GM19397 (cell line): ENCODE results near the gene CYP26A1.

Experiments
- ATAC-seq: cut with Tn5 transposase; IDR thresholded peaks from one replicate; pipeline ENCODE4 v1.9.1; 2021; ENCODE audit warnings: mild to moderate bottlenecking, moderate library complexity; ENCODE audit not compliant: unreplicated experiment

Gene CYP26A1

GRCh38 chr10:93063977-93064660 lies 9.6 kb upstream of the CYP26A1 start:
- ATAC-seq: no peak

DNA sequence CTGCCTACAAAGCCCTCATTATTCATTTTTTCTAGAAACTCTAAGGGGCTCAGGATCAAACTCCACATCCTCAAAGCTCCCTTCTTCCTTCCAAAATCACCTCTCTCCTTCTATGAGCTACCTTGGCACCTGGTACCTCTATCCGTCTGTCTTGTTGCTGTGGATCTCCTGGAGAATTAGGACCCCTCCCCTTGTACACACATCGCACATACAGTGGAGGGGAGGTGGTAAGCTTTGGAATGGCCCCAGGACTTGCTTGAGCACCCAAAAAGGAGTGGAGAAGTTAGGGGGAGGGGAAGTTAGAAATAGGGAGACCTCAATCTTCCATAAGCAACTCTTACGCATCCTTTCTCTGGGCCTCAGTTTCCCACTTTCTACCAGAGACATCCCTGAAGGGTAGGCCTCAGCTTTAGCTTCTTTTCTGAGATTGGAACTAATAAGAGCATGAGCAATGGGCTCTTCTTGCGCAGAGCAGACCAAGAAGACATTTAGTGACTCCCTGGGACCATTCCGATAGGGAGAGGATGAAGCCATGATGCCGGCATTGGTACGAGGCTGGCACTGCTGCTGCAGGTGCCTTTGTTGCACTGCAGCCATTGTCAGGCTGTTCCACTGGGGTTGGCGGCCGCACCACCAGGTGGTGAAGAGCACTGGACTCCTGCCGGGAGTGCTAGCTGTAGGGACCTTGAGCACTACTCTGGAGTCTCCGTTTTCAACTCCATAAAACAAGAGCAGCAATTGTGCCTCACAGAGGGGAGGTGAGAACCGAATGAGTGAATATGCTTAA lies 8.6 kb upstream of the CYP26A1 start:
- no peak for ATAC-seq

DNA sequence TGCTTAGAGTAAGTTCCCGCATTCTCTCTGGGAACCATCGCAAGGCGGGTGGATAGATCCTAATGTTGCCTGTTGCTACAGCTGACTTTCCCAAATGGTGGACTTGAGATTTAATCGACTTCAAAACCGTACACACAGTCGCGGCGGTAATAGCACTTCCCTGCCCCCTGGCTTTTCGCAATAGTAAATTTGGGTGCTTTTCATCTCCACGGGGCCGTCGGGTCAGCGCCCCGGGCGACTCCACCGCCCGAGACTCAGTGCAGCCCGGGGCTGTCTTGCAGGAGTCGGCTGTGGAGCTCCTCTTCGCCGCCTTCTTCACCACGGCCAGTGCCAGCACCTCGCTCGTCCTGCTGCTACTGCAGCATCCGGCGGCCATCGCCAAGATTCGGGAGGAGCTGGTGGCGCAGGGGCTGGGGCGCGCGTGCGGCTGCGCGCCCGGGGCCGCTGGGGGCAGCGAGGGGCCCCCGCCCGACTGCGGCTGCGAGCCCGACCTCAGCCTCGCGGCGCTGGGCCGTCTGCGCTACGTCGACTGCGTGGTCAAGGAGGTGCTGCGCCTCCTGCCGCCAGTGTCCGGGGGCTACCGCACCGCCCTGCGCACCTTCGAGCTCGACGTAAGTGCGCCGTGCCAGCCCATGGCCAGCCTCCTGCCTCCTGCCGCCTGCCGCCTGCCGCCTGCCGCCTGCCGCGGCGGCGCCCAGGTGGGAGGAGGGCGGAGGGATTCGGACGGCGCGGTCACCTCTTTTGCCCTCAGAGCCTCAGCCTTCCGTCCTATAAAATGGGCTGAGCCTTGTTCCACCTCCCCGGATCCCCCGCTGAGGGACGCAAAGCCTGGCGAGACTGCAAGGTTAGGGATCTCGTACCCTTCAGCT lies 7.8 kb upstream of the CYP26A1 start:
- ATAC-seq: no peak

GRCh38 chr10:93066544-93066913 lies 7.2 kb upstream of the CYP26A1 start:
- no peak for ATAC-seq

- ATAC-seq: no peak
Measured at GRCh38 chr10:93067443-93068365, 6.0 kb upstream of the CYP26A1 start.

- ATAC-seq: no peak
Measured at GRCh38 chr10:93068411-93069244, 5.1 kb upstream of the CYP26A1 start.

DNA sequence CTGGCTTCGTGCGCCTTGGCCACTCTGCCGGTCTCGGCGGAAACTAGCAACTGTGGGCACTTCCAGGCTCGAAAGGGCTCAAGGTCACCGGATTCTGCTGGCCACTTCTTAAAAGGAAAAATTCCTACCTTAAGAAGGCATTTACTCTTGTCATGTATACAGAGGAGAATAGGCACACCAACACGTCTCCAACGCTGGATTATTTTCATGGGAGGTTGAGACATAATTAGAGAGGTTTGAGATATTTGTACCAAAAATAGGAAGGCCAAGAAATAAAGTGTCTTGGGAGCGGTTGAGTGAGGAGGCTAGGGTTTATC lies 4.5 kb upstream of the CYP26A1 start:
- ATAC-seq: no peak

- no peak for ATAC-seq
Measured at GRCh38 chr10:93070378-93071176, 3.1 kb upstream of the CYP26A1 start.

DNA sequence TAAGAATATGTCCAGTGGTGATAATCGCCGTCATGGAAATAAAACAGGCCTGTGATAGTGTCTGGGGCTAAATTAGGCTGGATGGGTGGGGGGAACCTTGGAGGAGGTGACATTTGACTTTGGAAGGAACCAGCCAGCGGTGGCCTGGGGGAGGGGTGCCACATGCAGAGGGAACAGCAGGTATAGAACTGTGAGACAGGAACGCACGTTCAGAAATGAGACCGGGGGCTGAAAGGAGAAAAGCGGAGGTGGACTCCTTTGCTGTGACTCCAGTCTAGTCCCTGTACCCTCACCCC lies 2.6 kb upstream of the CYP26A1 start:
- ATAC-seq: no peak

DNA sequence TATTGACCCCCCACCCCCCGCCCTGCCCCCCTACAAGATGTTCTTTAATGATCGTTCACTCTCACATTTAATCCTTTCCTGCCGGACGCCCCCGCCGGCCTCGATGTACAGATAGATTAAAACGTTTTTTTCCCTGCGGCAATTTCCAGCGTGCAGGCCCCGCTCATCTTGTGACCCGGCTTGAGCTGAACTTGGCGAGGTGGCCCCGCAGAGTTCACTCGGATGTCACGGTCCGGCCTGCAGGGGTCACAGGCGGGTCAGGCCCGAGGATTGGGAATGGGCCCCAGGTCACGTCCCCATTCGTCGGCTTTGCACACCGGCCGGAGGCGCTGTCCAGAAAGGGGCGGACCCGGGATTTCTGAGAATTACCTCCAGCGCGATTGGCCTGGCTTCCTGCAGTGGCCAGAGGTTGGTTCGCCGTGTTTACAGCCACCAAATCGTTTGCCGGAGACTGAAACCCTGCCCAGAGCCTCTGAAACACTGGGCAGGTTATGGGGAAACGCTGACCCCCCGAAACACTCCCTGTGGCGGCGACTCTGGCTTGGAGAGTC lies 1.9 kb upstream of the CYP26A1 start:
- no peak for ATAC-seq

DNA sequence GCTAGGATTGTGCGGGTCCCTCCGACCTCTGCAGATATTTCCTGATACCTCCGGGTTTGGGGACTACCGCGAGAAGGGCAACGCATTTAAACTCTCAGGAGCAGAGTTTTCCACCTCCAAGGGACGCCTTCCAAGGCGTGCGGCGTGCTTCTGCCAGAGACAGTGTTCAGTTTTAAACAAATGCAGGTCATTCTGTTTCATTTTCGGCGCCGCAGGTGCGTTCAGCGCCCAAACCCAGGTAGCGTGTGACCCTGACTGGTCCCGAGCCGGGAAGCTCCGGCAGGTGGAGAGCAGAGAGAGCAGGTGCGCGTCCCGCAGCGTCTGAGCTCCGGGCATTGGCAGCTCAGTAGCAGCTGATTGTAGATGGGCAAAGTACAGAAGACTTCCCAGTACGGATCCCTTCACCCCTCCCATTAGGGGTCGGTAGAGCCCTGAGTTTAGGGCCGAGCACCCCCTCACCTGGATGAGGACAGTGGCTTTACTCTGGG lies 1.4 kb upstream of the CYP26A1 start:
- no peak for ATAC-seq

GRCh38 chr10:93072713-93073538 lies 767 bp upstream of the CYP26A1 start:
- ATAC-seq: no peak

DNA sequence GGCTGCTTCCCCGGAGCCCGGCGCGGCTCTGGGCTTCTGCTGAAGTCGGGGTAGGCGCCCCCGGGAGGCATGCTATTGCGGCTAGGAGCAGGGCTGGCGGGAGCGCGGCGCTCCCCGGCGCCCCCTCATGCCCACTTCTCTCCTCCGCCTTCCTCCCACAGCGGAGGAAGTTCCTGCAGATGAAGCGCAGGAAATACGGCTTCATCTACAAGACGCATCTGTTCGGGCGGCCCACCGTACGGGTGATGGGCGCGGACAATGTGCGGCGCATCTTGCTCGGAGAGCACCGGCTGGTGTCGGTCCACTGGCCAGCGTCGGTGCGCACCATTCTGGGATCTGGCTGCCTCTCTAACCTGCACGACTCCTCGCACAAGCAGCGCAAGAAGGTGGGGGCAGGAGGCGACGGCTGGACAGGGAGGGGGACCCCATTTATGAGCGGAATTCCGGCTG lies 479 bp downstream of the CYP26A1 start:
- ATAC-seq: no peak

DNA sequence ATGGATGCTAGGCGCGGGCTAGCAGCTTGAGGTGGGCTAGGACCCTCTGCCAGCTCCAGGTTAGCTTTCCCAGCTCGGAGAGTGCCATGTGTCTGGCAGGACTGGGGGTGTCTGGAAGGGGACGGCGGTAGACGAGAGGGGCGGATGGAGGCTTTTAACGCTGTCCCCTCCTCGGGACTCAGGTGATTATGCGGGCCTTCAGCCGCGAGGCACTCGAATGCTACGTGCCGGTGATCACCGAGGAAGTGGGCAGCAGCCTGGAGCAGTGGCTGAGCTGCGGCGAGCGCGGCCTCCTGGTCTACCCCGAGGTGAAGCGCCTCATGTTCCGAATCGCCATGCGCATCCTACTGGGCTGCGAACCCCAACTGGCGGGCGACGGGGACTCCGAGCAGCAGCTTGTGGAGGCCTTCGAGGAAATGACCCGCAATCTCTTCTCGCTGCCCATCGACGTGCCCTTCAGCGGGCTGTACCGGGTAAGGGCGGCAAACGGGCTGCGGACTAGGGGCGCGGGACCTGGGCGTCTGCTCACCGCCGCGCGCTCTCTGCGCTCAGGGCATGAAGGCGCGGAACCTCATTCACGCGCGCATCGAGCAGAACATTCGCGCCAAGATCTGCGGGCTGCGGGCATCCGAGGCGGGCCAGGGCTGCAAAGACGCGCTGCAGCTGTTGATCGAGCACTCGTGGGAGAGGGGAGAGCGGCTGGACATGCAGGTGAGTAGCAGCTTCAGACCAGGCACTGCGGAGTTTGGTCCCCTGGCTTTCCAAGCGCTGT lies 1.1 kb downstream of the CYP26A1 start:
- ATAC-seq: no peak

GRCh38 chr10:93075369-93076221 lies 1.9 kb downstream of the CYP26A1 start:
- no peak for ATAC-seq

GRCh38 chr10:93076871-93077270 lies 3.2 kb downstream of the CYP26A1 start:
- no peak for ATAC-seq
